Measurements from ENCODE around the gene CPD.
"Not testable (repeated sequence)": the region's sequence is repeated elsewhere in the genome, so short reads cannot be mapped to it uniquely, and the experiment has no call there.

Gene CPD

GRCh38 chr17:30429155-30429554, 50.4 kb downstream of the CPD start:
- TF ChIP-seq CTCF (IDR thresholded peaks at IDR 0.05; ENCODE audit: extremely low read depth, missing control alignments), result no peak
- DNase-seq (ENCODE audit: low spot score), result no peak

GRCh38 chr17:30433514-30433913, 54.8 kb downstream of the CPD start:
- TF ChIP-seq CTCF (IDR thresholded peaks at IDR 0.05; ENCODE audit: extremely low read depth, missing control alignments), result no peak
- DNase-seq (ENCODE audit: low spot score), result no peak

- no peak for TF ChIP-seq CTCF (IDR thresholded peaks at IDR 0.05; ENCODE audit: extremely low read depth, missing control alignments)
- no peak for DNase-seq (ENCODE audit: low spot score)
Observed at GRCh38 chr17:30436729-30437128, 58.0 kb downstream of the CPD start.

GRCh38 chr17:30443721-30444120, 65.0 kb downstream of the CPD start:
- no peak for DNase-seq (ENCODE audit: low spot score)
- no peak for TF ChIP-seq CTCF (IDR thresholded peaks at IDR 0.05; ENCODE audit: extremely low read depth, missing control alignments)

DNA sequence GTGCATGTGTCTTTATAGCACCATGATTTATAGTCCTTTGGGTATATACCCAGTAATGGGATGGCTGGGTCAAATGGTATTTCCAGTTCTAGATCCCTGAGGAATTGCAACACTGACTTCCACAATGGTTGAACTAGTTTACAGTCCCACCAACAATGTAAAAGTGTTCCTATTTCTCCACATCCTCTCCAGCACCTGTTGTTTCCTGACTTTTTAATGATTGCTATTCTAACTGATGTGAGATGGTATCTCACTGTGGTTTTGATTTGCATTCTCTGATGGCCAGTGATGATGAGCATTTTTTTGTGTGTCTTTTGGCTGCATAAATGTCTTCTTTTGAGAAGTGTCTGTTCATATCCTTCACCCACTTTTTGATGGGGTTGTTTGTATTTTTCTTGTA, 67.9 kb downstream of the CPD start:
- DNase-seq (ENCODE audit: low spot score), result not testable (repeated sequence)

- DNase-seq (ENCODE audit: low spot score), result no peak
- TF ChIP-seq CTCF (IDR thresholded peaks at IDR 0.05; ENCODE audit: extremely low read depth, missing control alignments), result no peak
Observed at GRCh38 chr17:30449480-30449879, 70.8 kb downstream of the CPD start.

DNA sequence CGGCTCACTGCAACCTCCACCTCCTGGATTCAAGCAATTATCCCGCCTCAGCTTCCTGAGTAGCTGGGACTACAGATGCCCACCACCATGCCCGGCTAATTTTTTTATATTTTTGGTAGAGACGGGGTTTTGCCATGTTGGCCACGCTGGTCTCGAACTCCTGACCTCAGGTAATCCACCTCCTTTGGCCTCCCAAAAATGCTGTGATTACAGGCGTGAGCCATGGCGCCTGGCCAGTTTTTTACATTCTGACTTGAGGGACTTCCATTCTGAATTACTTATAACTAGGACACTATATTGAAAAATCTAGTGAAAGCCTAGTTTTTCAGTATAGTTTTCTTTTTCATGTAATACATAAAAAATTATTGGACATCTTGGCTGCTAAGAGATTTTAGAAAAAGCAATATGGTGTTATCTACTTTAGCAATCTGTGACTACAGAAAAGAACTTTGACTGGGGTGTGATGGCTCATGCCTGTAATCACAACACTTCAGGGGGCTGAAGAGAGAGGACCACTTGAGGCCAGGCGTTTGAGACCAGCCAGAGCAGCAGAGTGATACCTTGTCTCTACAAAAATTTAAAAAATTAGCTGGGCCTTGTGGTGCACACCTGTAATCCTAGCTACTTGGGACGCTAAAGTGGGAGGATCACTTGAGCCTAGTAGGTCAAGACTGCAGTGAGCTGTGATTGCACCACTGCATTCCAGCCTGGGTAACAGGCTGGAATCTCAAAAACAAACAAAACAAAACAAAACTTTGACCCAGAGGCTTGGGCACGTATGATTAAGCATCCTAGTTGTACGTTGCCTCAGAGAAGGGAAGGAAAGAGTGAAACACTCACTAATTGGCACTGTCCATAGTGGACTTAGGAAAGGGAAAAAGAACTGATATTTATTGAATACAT, 71.6 kb downstream of the CPD start:
- DNase-seq (ENCODE audit: low spot score), result no peak
- TF ChIP-seq CTCF (IDR thresholded peaks at IDR 0.05; ENCODE audit: extremely low read depth, missing control alignments), result no peak

GRCh38 chr17:30454635-30455034, 75.9 kb downstream of the CPD start:
- TF ChIP-seq CTCF (IDR thresholded peaks at IDR 0.05; ENCODE audit: extremely low read depth, missing control alignments), result no peak
- DNase-seq (ENCODE audit: low spot score), result no peak
